ENCODE data around the gene SH3BP5L.

SH3BP5L gene

DNA sequence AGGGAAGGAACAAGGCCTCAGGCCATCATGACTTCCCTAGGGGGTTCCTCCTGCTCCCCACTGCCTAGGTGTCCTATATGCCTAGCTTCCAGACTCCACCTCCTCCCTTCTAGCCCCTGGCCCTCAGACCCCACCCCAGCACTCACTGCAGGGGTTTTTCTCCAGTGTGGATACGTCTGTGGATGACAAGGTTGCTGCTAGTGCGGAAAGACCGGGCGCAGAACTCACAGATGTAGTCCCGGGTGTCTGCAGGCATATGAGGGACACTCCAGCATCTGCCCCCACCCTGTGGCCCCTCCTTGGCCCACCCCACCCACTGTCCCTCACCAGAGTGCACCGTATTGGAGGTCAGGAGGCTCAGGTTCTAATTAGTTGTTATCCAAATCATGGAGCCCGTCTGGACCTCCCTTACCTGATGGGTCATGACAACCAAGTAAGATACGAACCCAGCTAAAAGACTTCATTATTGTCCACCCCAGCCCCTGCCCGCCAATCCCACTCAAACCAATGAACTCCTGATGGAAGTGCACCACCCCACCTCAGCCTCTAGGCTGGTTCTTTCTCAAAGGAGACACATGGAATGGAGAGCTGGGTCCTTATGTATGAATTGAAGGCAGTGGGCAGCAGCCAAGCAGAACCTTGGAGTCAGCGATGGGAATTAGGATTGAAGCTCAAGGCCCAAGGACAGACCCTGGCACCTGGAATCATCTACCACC, 25.0 kb upstream of the SH3BP5L start:
- DNase-seq, result no peak

DNA sequence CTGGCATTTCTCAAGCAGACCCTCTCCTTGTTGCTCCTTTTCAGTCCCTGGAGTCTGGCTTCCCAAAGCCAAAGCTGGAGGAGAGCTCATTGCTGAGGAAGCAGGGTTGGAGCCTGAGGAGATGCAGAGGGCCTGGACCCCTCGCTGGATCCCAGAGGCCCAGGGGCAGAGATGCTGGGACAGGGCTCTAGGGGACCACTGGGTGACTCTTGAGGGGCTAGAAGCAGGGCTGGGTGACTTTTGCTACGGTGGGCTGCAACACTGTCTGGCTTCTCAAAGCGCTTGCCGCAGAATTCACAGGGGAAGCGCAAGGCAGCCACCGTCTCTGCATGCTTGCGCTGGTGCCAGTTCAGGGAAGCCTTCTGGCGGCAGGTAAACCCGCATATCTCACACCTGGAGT, 24.4 kb upstream of the SH3BP5L start:
- no peak for DNase-seq

DNA sequence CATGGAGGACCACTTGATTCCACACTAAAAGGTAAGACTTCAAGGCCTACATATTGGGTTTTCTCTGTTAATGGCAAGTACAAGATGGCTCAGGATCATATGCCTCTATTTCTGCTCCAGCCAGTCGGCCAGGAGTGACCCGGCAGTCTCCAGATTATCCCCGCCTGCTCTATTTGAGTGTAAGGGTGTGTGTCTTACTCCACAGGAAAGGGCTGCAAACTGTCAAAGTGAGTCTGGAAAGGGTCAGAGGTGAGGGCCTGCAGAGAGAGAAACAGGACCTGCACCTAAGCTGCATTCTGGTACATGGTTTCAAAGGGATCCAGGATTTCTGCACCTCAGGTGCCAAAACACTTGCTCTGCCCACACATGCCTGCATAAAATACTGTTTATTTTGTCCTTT, 23.9 kb upstream of the SH3BP5L start:
- no peak for DNase-seq

DNA sequence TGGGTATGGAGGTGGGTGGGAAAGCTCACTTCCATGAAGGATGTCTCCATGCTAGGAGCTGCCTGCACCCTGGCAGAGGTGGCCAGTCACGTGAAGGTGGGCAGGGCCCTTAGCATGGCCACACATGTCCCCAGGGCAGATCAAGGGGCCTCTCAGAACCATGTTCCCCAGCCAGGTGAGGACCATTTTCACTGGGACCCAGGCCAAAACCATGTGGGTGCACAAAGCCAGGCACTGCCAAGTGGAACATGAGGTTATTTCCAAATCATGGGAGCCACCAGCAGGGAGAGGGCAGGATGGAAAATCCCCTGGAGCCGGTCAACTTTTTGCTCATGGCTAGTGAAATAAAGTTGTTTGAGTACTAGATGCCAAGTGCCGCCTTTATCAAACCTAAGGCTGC, 23.4 kb upstream of the SH3BP5L start:
- DNase-seq, result no peak

DNA sequence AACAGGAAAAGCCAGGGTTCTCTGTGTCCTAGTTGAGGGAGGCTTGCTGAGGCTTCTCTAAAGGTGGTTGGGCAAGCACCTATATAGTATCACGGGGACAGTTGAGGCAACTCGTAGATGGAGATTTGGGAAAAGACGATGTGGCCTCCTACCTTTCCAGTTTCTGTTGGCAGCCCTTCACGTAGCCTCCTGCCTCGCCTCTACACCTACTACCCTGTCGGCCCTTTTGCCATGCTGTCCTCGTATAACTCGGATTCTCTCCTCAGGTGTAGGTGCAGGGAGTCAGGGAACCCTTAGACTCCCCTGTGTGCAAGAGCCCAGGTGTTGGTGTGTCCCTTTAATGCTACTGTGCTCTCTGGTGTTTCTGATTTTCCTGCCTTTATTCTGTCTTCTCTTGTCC, 22.9 kb upstream of the SH3BP5L start:
- DNase-seq, result no peak

DNA sequence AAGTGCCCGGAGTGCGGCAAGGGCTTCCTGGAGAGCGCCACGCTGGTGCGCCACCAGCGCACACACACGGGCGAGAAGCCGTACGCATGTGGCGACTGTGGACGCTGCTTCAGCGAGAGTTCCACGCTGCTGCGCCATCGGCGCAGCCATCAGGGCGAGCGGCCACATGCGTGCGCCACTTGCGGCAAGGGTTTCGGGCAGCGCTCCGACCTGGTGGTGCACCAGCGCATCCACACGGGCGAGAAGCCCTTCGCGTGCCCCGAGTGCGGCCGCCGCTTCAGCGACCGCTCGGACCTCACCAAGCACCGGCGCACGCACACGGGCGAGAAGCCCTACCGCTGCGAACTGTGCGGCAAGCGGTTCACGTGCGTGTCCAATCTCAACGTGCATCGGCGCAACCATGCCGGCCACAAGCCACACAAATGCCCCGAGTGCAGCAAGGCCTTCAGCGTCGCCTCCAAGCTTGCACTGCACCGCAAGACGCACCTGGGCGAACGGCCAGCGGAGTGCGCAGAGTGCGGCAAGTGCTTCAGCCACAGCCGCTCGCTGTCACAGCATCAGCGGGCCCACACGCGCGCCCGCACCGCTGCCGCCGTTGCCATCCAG, 22.3 kb upstream of the SH3BP5L start:
- DNase-seq, result no peak

DNA sequence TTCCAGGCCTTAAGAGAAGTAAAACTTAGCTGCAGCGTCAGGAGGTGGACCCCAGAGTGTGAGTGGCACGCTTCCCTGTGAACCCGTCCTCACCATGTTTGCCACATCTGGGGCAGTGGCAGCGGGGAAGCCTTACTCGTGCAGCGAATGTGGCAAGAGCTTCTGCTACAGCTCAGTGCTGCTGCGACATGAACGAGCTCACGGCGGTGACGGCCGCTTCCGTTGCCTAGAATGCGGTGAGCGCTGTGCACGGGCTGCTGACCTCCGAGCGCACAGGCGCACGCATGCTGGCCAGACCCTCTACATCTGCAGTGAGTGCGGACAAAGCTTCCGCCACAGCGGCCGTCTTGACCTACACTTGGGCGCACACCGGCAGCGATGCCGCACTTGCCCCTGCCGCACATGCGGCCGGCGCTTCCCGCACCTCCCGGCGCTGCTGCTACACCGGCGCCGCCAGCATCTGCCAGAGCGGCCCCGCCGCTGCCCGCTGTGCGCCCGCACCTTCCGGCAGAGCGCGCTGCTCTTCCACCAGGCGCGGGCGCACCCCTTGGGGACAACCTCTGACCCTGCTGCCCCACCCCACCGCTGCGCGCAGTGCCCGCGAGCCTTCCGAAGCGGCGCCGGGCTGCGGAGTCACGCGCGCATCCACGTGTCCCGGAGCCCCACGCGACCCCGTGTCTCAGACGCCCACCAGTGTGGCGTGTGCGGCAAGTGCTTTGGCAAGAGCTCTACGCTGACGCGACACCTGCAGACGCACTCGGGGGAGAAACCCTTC, 21.7 kb upstream of the SH3BP5L start:
- no peak for DNase-seq

DNA sequence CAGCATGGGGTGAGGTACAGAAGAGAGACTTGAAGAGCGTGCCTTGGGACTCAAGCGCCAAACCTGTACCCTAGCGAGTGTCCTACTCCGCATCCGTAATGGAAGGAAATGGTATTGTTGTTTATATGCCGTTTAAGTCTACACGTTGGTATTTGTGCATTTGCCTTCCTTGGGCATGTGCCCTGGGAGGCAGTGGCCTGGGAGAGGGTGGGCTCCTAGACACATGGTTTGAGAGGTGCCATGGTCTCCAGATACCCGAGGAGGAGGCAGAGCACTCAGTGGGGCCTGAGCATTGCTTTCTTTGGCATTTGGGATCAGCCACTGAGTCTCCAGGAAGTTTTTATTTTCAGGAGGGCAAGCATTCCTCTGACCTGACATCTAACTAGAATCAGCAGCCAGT, 18.8 kb upstream of the SH3BP5L start:
- DNase-seq, result no peak

DNA sequence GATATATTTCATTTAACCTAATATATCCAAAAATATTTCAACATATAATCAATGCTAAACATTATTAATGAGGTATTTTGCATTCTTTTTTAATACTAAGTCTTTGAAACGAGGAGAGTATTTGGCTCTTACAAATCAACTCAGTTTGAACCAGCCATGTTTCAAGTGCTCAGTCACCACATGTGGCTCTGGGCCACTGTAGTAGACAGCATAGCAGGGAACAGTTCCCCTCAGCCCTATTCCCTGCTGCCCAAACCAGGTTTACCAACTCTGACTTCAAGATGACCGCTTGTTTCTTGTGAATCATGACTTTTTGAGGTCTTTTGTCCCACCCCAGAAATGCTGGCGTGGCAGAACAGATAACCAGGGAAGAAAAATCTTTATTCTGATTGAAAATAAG, 18.0 kb upstream of the SH3BP5L start:
- DNase-seq, result no peak

DNA sequence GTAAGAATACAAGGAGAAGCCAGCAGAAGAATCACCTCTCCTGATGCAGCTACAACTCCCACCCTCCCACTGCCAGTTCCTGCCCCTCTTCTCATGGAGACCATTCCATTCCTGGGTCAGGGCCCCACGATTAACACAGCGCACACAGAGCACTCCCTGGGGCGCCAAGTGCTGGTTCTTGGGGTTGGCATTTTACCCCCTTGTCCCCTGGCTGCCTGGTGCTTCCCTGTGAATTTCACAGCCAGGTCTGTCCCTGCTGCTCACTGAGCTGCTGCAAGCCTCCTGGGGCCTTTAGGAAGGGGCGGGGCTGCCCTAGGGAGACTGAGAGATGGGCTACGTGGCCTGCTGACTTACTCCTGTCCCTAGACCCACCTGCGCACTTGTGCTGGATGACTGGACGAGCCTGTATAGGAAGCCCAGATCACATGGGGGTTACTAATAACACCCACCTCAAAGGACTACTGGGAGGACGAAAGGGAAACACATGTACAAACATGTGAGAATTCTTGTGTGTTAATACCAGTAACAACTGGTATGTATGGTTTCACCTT, 17.1 kb upstream of the SH3BP5L start:
- DNase-seq, result no peak

DNA sequence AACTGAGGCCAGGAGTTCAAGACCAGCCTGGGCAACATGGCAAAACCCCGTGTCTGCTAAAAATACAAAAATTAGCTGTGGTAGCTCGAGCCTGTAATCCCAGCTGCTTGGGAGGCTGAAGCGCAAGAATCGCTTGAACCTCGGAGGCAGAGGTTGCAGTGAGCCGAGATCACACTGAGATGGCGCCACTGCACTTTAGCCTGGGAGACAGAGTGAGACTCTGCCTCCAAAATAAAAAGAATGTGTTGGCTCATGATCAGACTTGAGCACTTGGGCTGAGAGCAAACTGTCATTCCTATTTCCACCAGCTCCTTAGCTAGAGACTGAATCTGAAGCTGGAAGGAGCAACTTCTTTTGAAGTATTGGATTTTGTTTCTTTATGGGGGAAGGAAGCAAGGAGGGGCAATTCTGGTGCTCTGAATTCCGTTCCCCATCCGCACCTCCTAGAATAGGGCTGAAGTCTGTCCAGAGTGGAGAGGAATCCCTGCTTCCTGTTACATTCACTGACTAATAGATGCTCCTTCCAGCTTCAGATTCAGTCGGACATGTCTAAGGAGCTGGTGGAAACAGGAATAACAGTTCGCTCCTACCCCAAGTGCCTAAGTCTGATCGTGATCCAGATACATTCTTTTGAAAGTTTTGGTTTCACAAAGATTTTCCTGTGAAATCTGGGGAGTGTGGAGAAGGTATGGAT, 16.1 kb upstream of the SH3BP5L start:
- peak; percentile 79 for DNase-seq

DNA sequence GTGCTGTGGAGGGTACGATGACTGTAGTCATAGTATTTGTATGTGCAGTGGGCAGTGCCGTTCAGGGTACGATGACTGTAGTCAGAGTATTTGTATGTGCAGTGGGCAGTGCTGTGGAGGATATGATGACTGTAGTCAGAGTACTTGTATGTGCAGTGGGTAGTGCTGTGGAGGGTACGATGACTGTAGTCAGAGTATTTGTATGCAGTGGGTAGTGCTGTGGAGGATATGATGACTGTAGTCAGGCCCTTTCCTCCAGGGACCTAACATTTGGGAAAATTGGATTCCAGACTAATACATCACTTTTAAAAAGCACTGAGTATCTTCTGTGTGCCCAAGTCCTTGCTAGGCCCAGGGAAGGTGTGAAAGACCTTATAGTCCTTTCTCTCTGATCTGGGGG, 15.2 kb upstream of the SH3BP5L start:
- DNase-seq, result no peak

DNA sequence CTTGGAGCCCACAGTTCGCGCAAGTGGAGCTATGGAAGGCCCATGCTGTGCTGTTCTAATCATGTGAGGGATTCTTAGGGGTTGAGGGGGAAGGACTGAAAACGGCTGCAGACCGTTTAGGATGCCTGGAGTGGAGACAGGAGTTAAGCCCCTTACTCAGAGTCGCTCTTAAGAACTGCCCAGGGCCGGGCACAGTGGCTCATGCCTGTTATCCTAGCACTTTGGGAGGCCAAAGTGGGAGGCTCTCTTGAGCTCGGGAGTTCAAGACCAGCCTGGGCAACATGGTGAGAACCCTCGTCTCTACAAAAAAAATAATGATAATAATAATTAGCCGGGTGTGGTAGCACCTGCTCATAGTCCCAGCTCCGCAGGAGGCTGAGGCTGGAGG, 13.4 kb upstream of the SH3BP5L start:
- no peak for DNase-seq

DNA sequence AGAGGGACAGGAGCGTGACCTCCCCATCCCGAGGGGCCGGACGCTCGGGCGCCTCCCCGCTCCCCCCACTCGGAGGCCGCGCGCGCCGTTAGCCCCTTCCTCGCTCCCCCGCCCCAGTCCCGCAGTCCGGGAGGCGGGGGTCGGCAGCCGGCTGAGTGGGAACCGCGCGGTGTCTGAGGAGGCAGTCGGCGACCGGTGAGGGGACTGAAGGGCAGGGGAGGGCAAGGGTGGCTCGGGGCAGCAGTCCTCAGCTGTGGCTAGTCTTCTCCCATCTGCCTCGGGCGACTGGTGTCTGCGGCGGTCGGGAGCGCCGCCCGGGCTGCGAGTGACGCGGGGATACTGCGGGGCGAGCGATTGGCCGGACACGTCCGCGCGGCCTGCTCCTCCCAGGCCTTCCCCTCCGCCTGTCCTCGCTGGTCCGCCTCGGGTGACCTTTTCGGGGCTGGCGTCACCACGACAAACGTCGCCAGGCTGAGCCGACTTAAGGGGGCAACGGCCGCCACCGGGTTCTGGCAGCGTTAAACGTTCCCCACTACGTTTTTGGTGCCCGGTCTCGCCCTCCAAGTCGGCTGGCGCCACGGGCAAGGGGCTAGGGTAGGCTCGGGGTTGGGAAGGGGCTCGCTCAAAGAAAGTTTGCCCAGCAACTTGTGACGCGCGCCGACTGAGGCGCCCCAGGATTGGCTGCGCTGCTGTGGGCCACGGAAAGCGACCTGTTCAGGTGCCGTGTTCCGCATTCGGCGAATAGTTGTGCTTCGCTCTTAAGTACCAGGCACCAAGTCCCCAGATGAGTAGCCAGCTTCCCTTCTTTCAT, 12.8 kb upstream of the SH3BP5L start:
- DNase-seq, result peak; percentile 96

DNA sequence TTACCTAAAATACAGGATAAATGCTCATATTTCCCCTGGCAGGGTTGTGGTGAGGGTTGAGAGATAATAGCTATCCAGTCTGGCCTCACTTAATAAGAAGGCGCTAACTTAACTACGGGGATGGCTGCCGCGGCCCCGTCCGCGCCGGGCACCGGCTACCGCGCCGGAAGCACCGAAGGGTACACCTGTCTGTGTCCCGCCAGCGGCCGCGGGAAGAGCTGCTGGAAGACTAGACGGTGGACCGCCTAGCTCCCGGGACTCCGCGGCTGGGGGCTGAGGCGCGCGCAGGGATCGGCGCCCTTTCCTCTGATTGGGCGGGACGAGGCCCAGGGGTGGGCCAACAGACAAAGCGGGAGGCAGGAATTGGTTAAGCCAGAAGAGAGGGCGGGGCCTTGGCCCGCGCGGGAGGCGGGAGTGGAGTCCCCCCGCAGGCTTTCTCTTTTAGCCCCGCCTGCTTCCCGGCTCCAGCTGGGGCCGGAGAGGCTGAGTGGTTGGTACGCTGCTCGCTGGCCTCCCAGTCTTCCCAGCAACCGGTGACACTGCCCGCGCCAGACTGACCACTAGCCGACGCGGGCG, 12.2 kb upstream of the SH3BP5L start, which contains the start of gene ZNF672:
TSS of gene ZNF672 (plus strand) at position 444 of the 576 bp plus-strand sequence. CDS start 9,051 bp downstream, outside the sequence.
- DNase-seq, result peak; percentile 99

DNA sequence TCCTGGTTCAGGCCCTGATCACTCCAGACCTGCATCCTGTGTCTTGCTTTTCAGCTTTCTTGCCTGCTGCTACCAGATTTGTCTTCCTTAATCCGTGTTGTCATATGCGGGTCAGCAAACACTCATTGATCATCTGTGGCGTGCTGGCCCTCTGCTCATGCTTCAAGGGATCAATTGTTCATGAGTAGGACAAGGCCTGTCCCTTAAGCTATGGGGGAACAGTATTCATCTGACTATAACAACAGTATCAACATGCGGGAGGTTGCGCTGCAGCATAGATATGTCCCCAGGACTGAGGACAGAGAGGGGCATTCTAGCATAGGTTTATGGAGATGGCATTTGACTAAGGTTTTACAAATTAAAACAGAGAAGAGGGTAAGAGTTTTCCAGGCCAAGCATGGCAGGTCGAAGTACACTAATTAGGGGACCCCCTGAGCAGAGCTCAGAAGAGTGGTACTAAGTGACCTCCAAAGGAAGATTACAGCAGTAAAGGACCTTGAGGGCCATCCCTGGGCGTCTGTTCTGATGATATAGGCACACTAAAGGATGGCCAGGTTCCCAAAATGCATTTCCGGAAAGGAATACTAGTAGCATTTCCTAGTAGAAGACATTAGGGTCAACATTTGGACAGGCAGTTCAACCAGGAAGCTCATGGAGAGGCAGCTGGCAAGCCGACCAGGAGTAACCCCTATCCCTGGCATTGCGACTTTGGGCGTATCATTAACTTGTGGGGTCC, 11.5 kb upstream of the SH3BP5L start:
- DNase-seq, result no peak

DNA sequence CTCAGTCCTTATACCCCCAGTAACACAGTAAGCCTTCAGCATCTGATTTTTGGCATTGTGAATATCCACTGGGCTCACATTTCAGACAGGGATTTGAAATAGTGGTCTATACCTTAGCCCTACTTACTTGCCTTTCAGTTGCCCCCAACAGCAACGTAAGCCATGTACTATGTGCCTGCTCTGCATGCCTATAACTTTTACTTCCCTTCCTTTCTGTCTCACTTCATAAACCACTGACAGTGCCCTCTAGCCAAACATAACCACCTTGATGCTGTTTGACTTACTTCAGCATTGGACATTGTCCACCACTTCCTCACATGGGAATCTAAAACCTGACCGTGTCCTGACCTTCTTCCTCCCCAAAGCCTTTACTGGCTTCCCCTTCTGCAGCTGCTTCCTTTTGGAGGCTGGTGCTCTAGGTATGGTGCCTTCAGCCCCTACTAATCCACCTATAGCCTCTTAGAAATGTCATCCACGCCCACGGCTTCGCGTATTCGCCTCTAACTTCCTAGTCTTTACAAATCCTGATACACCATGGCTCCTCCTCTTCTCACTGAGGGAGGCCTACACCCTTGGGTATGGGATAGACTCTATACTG, 8.7 kb upstream of the SH3BP5L start:
- DNase-seq, result peak; percentile 49

DNA sequence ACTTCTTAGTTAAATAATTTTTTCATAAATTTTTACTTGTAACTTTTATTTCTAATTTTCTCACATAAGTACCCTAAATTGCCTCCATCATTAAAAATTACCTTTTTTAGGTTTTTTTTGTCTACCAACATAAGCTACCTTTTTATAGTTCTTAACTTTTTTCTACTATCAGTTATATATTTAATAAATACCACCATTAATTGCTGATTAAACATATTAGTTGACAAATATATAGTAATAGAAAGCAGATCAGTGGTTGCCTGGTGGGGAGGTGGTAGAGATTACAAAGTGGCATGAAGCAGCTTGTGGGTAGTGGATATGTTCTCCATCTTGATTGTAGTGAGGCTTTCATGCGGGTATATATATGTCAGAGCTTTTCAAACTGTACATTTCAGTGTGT, 6.1 kb upstream of the SH3BP5L start:
- DNase-seq, result no peak

DNA sequence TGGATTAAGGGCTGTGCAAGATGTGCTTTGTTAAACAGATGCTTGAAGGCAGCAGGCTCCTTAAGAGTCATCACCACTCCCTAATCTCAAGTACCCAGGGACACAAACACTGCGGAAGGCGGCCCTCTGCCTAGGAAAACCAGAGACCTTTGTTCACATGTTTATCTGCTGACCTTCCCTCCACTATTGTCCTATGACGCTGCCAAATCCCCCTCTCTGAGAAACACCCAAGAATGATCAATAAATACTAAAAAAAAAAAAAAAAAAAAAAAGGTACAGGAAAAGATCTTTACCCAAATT, 5.0 kb upstream of the SH3BP5L start:
- peak; percentile 42 for DNase-seq

DNA sequence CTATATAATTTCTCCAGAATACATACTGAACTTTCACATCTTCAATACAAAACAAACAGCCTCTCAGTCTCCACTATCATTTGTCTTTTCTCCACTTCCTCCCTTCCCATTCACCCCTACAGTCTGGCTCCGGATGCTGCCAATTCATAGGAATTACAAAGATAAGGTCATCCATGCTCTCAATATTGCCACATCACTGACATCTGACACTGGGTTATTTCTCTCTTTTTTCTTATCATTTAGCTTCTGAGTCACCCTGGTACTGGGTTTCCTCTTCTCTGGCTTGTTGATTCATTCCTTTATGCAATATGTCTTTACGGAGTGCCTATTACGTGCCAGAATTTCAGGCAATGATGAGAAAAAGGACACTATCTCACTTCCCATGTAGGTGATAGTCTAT, 3.1 kb upstream of the SH3BP5L start:
- DNase-seq, result peak; percentile 97

DNA sequence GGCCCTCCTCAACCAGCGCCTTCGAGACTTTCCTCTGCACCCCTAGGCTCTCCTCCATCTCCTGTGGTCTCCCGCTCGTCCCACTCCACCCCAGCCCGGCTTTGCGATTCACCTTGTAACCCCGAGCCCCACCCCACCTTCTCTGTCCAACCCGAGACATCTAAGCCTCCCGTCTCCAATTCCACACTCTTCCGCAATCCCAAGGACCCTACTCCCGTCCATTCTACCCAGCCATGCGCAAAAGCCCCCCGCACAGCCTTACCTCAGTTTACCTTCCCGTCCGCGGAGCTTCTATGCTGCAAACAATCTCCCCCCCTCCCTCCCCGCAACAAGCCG, 174 bp downstream of the SH3BP5L start:
- DNase-seq, result no peak

All from OCI-M1 (cell line).